CD8-positive, alpha-beta memory T cell (primary cell): ENCODE measurements around the gene PRKCD. TPM values are rescaled to one million over a fixed set of nuclear protein-coding genes. Genes with fewer than 3 reads are reported as not detected.

ENCODE experiments used
- CTCF ChIA-PET: fragments of 350-600 bp; sonication (Branson Sonifier 250); formaldehyde crosslinking; loops from one replicate; lab custom pipeline; 2021; ENCODE audit warnings: antibody characterized with exemption; lab: Charles Lee
- POLR2A ChIA-PET: fragments of 350-600 bp; sonication (Branson Sonifier 250); formaldehyde crosslinking; loops from one replicate; lab custom pipeline; 2021; ENCODE audit warnings: antibody characterized with exemption; lab: Charles Lee
- DNase-seq, 5 donors: peaks; one replicate each; pipeline versions ENCODE4 v3.0.0 to v3.0.0-alpha.2; 2020 to 2022; ENCODE audit warnings: mixed read lengths in 1 of 5
- H3K27ac ChIP-seq: one replicate; pipeline ENCODE4 v1.7.0; 2013; ENCODE audit warnings: low read depth, mild to moderate bottlenecking, low read length, moderate library complexity
- H3K27me3 ChIP-seq: 2 replicates; pipeline ENCODE4 v1.7.0; 2013; ENCODE audit warnings: low read length, mild to moderate bottlenecking; ENCODE audit not compliant: insufficient read depth, poor library complexity, severe bottlenecking
- H3K36me3 ChIP-seq: 2 replicates; pipeline ENCODE4 v1.7.0; 2013; ENCODE audit warnings: mild to moderate bottlenecking, low read length, moderate library complexity; ENCODE audit not compliant: insufficient read depth
- H3K4me1 ChIP-seq: 2 replicates; pipeline ENCODE4 v1.7.0; 2013; ENCODE audit warnings: mild to moderate bottlenecking, low read length, moderate library complexity; ENCODE audit not compliant: insufficient read depth
- H3K4me3 ChIP-seq: 2 replicates; pipeline ENCODE4 v1.7.0; 2013; ENCODE audit warnings: mild to moderate bottlenecking, low read length
- H3K9me3 ChIP-seq: 2 replicates; pipeline ENCODE4 v1.7.0; 2013; ENCODE audit warnings: mild to moderate bottlenecking, low read length
- H3K27ac Mint-ChIP-seq, 8 donors: one replicate each; pipeline ENCODE4 v1.8.0; 2020 to 2021; ENCODE audit warnings: mixed read lengths in 8 of 8, mild to moderate bottlenecking in 6 of 8, inconsistent platforms in 3 of 8, moderate library complexity in 3 of 8
- H3K27me3 Mint-ChIP-seq, 2 donors: one replicate each; pipeline ENCODE4 v1.8.0; 2020 to 2021; ENCODE audit warnings: mixed read lengths in 2 of 2, mild to moderate bottlenecking in 1 of 2, moderate library complexity in 1 of 2
- H3K36me3 Mint-ChIP-seq, 3 donors: one replicate each; pipeline ENCODE4 v1.8.0; 2020 to 2021; ENCODE audit warnings: mixed read lengths in 3 of 3, inconsistent platforms in 1 of 3, mild to moderate bottlenecking in 1 of 3
- H3K4me1 Mint-ChIP-seq, 3 donors: one replicate each; pipeline ENCODE4 v1.8.0; 2020 to 2021; ENCODE audit warnings: mixed read lengths in 3 of 3, inconsistent platforms in 1 of 3, mild to moderate bottlenecking in 1 of 3
- H3K4me3 Mint-ChIP-seq, 7 donors: one replicate each; pipeline ENCODE4 v1.8.0; 2020 to 2021; ENCODE audit warnings: mixed read lengths in 7 of 7, mild to moderate bottlenecking in 6 of 7, moderate library complexity in 4 of 7, inconsistent platforms in 2 of 7
- H3K9me3 Mint-ChIP-seq, 5 donors: one replicate each; pipeline ENCODE4 v1.8.0; 2020 to 2022; ENCODE audit warnings: mixed read lengths in 5 of 5, mild to moderate bottlenecking in 3 of 5, moderate library complexity in 2 of 5, inconsistent platforms in 1 of 5
- polyA plus RNA-seq: library from polyadenylated mRNA; unstranded; fragments of 300-500 nt; fragmentation: Illumina TruSeq; gene quantifications from one replicate; pipeline ENCODE4 v1.2.3, GENCODE V29; 2021
- total RNA-seq, 2 experiments: library from RNA; stranded (reverse); gene quantifications; one replicate each; pipeline ENCODE4 v1.2.3, GENCODE V29; 2021

PRKCD gene
- total and polyA plus RNA-seq, 3 experiments from 2014 or later, result 27.2 to 27.3 (median 27.3) TPM

DNA sequence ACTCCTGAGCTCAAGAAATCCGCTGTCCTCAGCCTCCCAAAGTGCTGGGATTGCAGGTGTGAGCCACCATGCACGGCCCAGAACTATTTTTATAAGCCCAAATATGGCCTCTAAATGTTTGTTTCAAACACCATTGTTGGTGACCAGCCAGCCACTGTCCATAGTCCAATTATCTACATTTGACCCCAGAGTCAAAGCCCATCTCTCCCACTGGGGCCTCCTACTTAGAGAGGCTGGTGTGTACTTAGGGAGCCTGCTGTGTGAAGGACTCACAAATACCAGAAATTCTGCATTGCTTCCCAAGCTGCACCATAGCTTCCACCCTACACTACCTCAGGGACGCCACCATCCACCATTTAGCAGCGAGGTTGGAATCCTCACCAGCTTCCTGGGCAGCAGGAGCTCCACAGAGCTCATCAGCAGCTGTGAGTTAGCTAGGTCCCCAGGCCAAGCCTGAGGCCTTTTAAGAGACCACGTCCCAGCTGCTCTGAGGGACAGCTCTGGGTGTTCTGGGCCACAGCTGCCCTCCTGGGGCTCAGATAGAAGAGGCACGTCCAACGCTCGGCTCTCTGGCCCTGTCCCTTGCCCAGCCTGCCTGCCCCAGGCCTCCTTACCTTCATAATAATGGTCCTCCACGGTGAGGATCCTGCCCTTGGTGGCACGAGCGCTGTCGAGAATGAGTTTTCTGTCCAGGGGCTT lies 65.3 kb downstream of the PRKCD start:
- peaks cover 0 to 1% of the 10 kb centered on the region in 2 donors for H3K27me3 Mint-ChIP-seq
- Histone ChIP-seq H3K4me1 (no peaks in the 10 kb centered on the region), H3K9me3 (no peaks in the 10 kb centered on the region), H3K4me3 (no peak overlapping the region), H3K27me3 (no peaks in the 10 kb centered on the region), H3K36me3 (peaks cover 44% of the 10 kb centered on the region), H3K27ac (no peak overlapping the region)
- H3K4me1 Mint-ChIP-seq, result no peaks in the 10 kb centered on the region
- CTCF ChIA-PET, result no interaction called here
- H3K4me3 Mint-ChIP-seq, result no peak overlapping the region
- H3K36me3 Mint-ChIP-seq, result peaks cover 4 to 75% (median 8%) of the 10 kb centered on the region in 3 donors
- DNase-seq, result no peak
- no peak overlapping the region for H3K27ac Mint-ChIP-seq
- POLR2A ChIA-PET, result no interaction called here
- no peaks in the 10 kb centered on the region for H3K9me3 Mint-ChIP-seq

DNA sequence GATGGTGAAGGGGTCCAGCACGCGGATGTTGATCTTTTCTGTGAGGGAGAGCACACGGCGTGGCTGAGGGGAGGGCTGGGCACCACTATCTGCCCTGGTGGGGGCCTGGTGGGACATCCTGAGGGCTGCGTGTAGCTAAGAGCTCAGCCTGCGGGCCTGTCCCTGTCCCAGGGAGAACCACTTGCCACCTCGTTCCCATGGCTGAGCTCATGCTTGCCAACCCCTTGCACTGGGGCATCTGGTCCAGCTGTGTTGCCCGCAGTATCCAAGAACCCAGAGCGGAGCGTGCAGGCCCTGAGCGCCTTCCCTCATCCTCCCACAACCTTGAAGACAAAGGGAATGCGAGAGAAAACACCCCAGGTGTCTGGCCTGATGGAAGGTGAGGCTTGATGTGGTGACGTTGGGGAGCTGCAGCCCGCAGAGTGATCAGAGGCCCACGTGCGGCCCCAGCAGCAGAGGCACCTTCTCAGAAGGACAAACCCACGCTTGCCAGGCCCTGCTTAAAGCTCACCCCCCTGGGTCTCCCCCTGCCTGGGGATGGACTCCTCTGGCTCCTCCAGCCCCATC lies 65.9 kb downstream of the PRKCD start:
- H3K27ac ChIP-seq, result no peak overlapping the region
- peaks cover 50% of the 10 kb centered on the region for H3K36me3 ChIP-seq
- no peaks in the 10 kb centered on the region for H3K9me3 ChIP-seq
- Mint-ChIP-seq H3K4me1 (no peaks in the 10 kb centered on the region), H3K4me3 (no peak overlapping the region), H3K36me3 (peaks cover 4 to 82% (median 8%) of the 10 kb centered on the region in 3 donors), H3K9me3 (no peaks in the 10 kb centered on the region), H3K27me3 (peaks cover 0 to 1% of the 10 kb centered on the region in 2 donors), H3K27ac (no peak overlapping the region)
- ChIA-PET POLR2A (no interaction called here), CTCF (no interaction called here)
- H3K27me3 ChIP-seq, result no peaks in the 10 kb centered on the region
- H3K4me3 ChIP-seq, result no peak overlapping the region
- no peak for DNase-seq
- no peaks in the 10 kb centered on the region for H3K4me1 ChIP-seq

DNA sequence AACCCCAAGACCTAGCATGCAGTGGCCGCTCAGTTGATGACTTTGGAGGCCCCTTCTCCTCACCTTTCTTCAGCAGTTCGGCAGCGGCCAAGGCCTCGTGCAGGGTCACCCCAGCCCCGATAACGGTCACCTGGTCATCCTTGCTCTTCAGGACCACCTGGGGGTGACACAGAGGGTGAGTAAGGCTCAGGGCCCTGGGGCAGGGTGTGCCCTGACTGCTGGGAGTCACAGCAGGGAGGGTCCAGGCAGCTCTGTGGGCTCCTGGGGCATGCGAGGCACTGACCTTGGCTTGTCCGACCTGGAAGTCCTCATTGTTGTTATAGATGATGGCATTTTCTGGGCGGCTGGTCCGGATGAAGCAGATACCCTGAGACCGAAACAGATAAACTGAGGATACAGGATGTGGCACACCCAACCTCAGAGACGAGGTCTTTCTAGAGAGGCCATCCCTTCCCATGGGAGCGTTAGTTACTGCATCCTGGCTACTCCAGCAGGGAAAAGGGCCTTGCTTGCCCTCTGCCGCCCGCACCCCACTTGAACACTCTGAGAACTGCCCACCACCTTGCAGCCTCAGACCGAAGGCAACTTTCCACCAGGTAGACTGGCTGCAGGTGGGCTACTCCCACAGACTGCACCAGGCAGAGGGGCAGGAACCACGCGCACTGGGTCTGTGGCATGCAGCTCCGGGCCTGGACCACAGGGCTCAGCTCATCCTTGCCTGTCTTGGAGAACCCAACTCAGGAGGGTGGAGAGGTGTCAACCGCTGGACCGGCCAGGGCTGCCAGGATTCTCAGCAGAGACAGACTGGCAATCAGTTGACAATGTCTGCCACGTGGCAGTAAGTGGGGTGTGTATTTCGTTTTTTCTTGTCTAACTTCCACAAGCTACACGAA lies 67.2 kb downstream of the PRKCD start:
- Mint-ChIP-seq H3K27ac (no peak overlapping the region), H3K4me1 (no peaks in the 10 kb centered on the region), H3K36me3 (peaks cover 4 to 92% (median 8%) of the 10 kb centered on the region in 3 donors), H3K4me3 (no peak overlapping the region), H3K27me3 (no peaks in the 10 kb centered on the region), H3K9me3 (no peaks in the 10 kb centered on the region)
- Histone ChIP-seq H3K27ac (no peak overlapping the region), H3K4me1 (no peaks in the 10 kb centered on the region), H3K9me3 (no peaks in the 10 kb centered on the region), H3K27me3 (no peaks in the 10 kb centered on the region), H3K4me3 (no peak overlapping the region), H3K36me3 (peaks cover 50% of the 10 kb centered on the region)
- ChIA-PET POLR2A (no interaction called here), CTCF (interaction anchor here (1.5 kb wide), 1 partner anchor 8 kb away, joined by 5 read pairs; no protein-coding TSS in a partner anchor)
- no peak for DNase-seq

DNA sequence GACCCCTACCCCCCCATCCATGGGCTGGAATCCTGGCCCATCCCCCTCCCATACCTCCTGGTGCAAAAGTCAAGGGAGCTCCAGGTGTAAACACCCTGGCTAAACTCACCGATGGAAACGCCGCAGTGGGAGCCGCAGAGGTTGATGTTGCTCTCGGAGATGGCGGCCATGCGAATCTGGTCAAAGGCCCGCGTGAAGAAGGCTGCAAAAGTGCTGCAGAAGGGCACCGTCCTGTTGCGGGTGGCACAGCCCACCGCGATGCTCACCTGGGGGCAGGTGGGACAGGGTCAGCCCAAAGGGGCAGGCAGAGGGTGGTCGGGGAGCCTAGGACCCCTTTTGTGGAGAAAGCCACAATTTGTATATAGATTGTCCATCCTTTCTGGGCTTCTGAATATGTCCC lies 68.2 kb downstream of the PRKCD start:
- H3K27ac ChIP-seq, result no peak overlapping the region
- Mint-ChIP-seq H3K36me3 (peaks cover 4 to 94% (median 11%) of the 10 kb centered on the region in 3 donors), H3K27ac (no peak overlapping the region), H3K4me3 (no peak overlapping the region), H3K4me1 (no peaks in the 10 kb centered on the region), H3K9me3 (no peaks in the 10 kb centered on the region), H3K27me3 (no peaks in the 10 kb centered on the region)
- H3K9me3 ChIP-seq, result no peaks in the 10 kb centered on the region
- CTCF ChIA-PET, result interaction anchor here (1.5 kb wide), 1 partner anchor 9 kb away, joined by 5 read pairs; no protein-coding TSS in a partner anchor
- H3K4me3 ChIP-seq, result no peak overlapping the region
- peaks cover 50% of the 10 kb centered on the region for H3K36me3 ChIP-seq
- H3K4me1 ChIP-seq, result no peaks in the 10 kb centered on the region
- POLR2A ChIA-PET, result interaction anchor here (0.6 kb wide), 1 partner anchor 88 kb away, joined by 3 read pairs; no protein-coding TSS in a partner anchor
- no peak for DNase-seq
- H3K27me3 ChIP-seq, result no peaks in the 10 kb centered on the region

DNA sequence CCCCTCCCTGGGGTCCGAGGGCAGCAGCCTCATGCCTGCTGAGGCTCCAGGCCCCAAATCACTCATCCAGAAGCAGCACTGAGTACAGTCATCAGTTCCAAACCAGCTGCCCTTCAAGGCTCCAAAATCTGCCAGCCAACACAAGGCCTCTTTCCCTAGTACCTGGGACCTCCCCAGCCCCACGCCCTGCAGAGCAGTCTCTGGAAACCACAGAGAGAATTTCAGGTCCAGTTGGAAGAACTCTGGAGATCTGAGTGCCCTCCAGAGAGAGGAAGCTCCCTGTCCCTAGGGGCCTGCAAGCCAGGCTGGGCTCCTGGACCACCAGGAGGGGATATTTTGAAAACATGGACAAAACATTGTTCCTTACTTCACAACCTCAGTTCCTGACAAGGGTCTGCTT lies 68.6 kb downstream of the PRKCD start:
- no peaks in the 10 kb centered on the region for H3K9me3 Mint-ChIP-seq
- Histone ChIP-seq H3K27ac (no peak overlapping the region), H3K9me3 (no peaks in the 10 kb centered on the region), H3K27me3 (no peaks in the 10 kb centered on the region), H3K36me3 (peaks cover 50% of the 10 kb centered on the region), H3K4me3 (no peak overlapping the region), H3K4me1 (no peaks in the 10 kb centered on the region)
- CTCF ChIA-PET, result interaction anchor here (1.5 kb wide), 1 partner anchor 10 kb away, joined by 5 read pairs; no protein-coding TSS in a partner anchor
- H3K4me1 Mint-ChIP-seq, result no peaks in the 10 kb centered on the region
- no peak overlapping the region for H3K27ac Mint-ChIP-seq
- no peak for DNase-seq
- H3K4me3 Mint-ChIP-seq, result no peak overlapping the region
- H3K36me3 Mint-ChIP-seq, result peaks cover 4 to 96% (median 11%) of the 10 kb centered on the region in 3 donors
- POLR2A ChIA-PET, result interaction anchor here (0.6 kb wide), 1 partner anchor 88 kb away, joined by 3 read pairs; no protein-coding TSS in a partner anchor
- no peaks in the 10 kb centered on the region for H3K27me3 Mint-ChIP-seq

DNA sequence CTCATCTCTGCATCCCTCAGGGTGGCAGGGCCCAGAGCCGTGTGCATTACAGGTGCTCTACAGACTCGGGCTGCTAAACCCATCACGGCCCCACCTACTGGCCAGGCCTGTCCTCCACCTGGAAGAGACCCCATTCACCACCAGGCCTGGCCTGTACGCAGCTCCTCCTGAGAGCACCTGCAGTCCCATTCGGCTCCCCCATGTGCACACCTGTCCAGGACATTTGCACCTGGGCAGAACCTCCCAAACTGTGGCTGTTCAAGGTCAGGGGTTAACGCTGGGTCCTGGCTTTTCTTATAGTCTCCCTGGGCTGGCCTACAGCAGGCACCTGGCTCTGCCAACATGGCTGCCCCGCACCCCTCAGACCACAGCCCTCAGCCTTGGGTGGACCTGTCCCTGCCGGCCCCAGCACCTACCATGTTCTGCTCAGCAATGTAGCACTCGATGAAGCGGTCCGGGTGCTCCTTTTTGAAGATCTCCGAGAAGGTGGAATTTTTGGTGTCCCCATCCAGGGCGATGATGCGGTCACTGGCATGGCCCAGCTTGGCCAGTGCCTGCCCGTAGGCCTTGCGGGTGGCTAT lies 69.1 kb downstream of the PRKCD start:
- no peak overlapping the region for H3K4me3 ChIP-seq
- no peak overlapping the region for H3K4me3 Mint-ChIP-seq
- H3K9me3 ChIP-seq, result no peaks in the 10 kb centered on the region
- no peaks in the 10 kb centered on the region for H3K9me3 Mint-ChIP-seq
- no peaks in the 10 kb centered on the region for H3K4me1 ChIP-seq
- H3K4me1 Mint-ChIP-seq, result no peaks in the 10 kb centered on the region
- H3K27ac ChIP-seq, result no peak overlapping the region
- H3K27ac Mint-ChIP-seq, result no peak overlapping the region
- DNase-seq, result no peak
- peaks cover 4 to 95% (median 9%) of the 10 kb centered on the region in 3 donors for H3K36me3 Mint-ChIP-seq
- CTCF ChIA-PET, result no interaction called here
- no peaks in the 10 kb centered on the region for H3K27me3 ChIP-seq
- no peaks in the 10 kb centered on the region for H3K27me3 Mint-ChIP-seq
- H3K36me3 ChIP-seq, result peaks cover 44% of the 10 kb centered on the region
- POLR2A ChIA-PET, result no interaction called here

DNA sequence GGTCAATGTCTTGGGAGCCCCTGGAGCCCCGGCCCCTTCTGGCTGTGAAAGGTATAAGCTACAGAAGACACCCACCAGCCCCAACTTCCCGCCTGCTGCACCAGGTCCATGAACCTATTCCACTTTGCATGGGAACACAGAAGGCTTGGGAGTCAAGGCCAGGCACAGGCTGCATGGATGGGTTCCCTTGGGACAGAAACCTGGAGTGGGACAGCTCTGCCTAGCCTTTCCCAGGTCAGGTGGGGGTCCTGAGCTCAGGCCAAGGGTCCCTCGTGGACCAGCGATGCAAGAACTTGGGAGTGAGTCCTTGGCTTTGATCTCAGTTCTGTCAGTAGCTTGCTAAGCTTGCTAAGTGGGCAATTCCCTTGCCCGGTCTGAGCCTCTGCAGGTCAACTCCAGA lies 69.8 kb downstream of the PRKCD start:
- H3K4me3 Mint-ChIP-seq, result no peak overlapping the region
- Histone ChIP-seq H3K9me3 (no peaks in the 10 kb centered on the region), H3K4me3 (no peak overlapping the region), H3K4me1 (no peaks in the 10 kb centered on the region), H3K27ac (no peak overlapping the region), H3K27me3 (no peaks in the 10 kb centered on the region), H3K36me3 (peaks cover 44% of the 10 kb centered on the region)
- POLR2A ChIA-PET, result no interaction called here
- H3K36me3 Mint-ChIP-seq, result peaks cover 0 to 95% (median 9%) of the 10 kb centered on the region in 3 donors
- no peaks in the 10 kb centered on the region for H3K9me3 Mint-ChIP-seq
- H3K27ac Mint-ChIP-seq, result no peak overlapping the region
- DNase-seq, result no peak
- no peaks in the 10 kb centered on the region for H3K27me3 Mint-ChIP-seq
- CTCF ChIA-PET, result interaction anchor here (1.3 kb wide), 1 partner anchor 36 kb away, joined by 4 read pairs; no protein-coding TSS in a partner anchor
- no peaks in the 10 kb centered on the region for H3K4me1 Mint-ChIP-seq
